Esophagus squamous epithelium (tissue), 4 donors: ENCODE data around the gene COL23A1.

Source experiments
- CTCF ChIP-seq, 6 experiments: fragments of 450-650 bp in 4 of 6; fragments of 200-600 bp in 2 of 6; sonication (generic) in 2 of 6; IDR thresholded peaks; one replicate each; pipeline ENCODE4 v1.5.1; 2016 to 2019; ENCODE audit warnings: antibody characterized with exemption in 6 of 6, mild to moderate bottlenecking in 4 of 6, moderate library complexity in 4 of 6
- POLR2A ChIP-seq, 4 donors: fragments of 450-650 bp; IDR thresholded peaks; one replicate each; pipeline ENCODE4 v1.6.1; 2017; ENCODE audit warnings: antibody characterized with exemption in 4 of 4, mild to moderate bottlenecking in 4 of 4, moderate library complexity in 3 of 4

- TF ChIP-seq CTCF (IDR thresholded peaks at IDR 0.05) (no peak), POLR2A (IDR thresholded peaks at IDR 0.05) (no peak)
Observed at GRCh38 chr5:178433273-178433775, 156.9 kb downstream of the COL23A1 start.
